Sciatic nerve (tissue), 2 donors: ENCODE results near the gene TAGAP. TPM values are rescaled to one million over a fixed set of nuclear protein-coding genes. Genes with fewer than 3 reads are reported as not detected.
"Not testable (repeated sequence)": the region's sequence is repeated elsewhere in the genome, so short reads cannot be mapped to it uniquely, and the experiment has no call there.

ENCODE experiments used
- ATAC-seq: fragments of 200-7000 bp; cut with Tn5 transposase; one replicate; pipeline ENCODE4 v1.9.1; 2020; ENCODE audit warnings: mild to moderate bottlenecking, moderate library complexity
- DNase-seq: peaks from one replicate; pipeline ENCODE4 v3.0.0-alpha.2; 2020; ENCODE audit warnings: low spot score
- intact Hi-C: fragments of 100-400 bp; cut with DNase I; formaldehyde crosslinking; loops from one replicate; pipeline ENCODE4 v1.14.2; 2022
- total RNA-seq: library from RNA; stranded (reverse); fragmentation: NEBNext Ultra II Directional; extraction: Animal tissue kit (Norgen Biotek cat#: 25700); gene quantifications from one replicate; pipeline ENCODE4 v1.2.1, GENCODE V29; 2021
- donor health status: DM: no; HTN: no; CAD: no.
- donor health status: DM: no; HTN: no; CAD: no.

Gene TAGAP
- total RNA-seq, 1 donor from 2014 or later: 8.0 TPM

GRCh38 chr6:159053781-159054398 is 9.1 kb upstream of the TAGAP start:
- no peak for DNase-seq
- ATAC-seq: no peak
- intact Hi-C loops: no loop called here

- intact Hi-C loops: no loop called here
- ATAC-seq (no peak), DNase-seq (no peak)
Observed at GRCh38 chr6:159052720-159053119, 7.9 kb upstream of the TAGAP start.

- DNase-seq (no peak), ATAC-seq (peak; percentile 45)
- intact Hi-C loops: loop anchor here (10.0 kb wide), 1 partner anchor 87 kb away; no protein-coding TSS in a partner anchor
Observed at GRCh38 chr6:159047891-159048685, 3.3 kb upstream of the TAGAP start.

GRCh38 chr6:159045801-159046200 is 1.0 kb upstream of the TAGAP start:
- no peak for DNase-seq
- intact Hi-C loops: loop anchor here (10.0 kb wide), 1 partner anchor 89 kb away; no protein-coding TSS in a partner anchor
- no peak for ATAC-seq

GRCh38 chr6:159043947-159044346 is 844 bp downstream of the TAGAP start:
- DNase-seq (no peak), ATAC-seq (peak; percentile 56)
- intact Hi-C loops: loop anchor here (10.0 kb wide), 1 partner anchor 91 kb away; no protein-coding TSS in a partner anchor

- intact Hi-C loops: loop anchor here (10.0 kb wide), 1 partner anchor 92 kb away; no protein-coding TSS in a partner anchor
- ATAC-seq (no peak), DNase-seq (no peak)
Observed at GRCh38 chr6:159043251-159043650, 1.5 kb downstream of the TAGAP start.

- no peak for DNase-seq
- no peak for ATAC-seq
- intact Hi-C loops: loop anchor here (10.0 kb wide), 1 partner anchor 92 kb away; no protein-coding TSS in a partner anchor
Observed at GRCh38 chr6:159042826-159043181, 2.0 kb downstream of the TAGAP start.

GRCh38 chr6:159042003-159042825 is 2.6 kb downstream of the TAGAP start:
- intact Hi-C loops: loop anchor here (10.0 kb wide), 1 partner anchor 93 kb away; no protein-coding TSS in a partner anchor
- no peak for DNase-seq
- ATAC-seq: peak; percentile 67

- intact Hi-C loops: loop anchor here (10.0 kb wide), 1 partner anchor 94 kb away; no protein-coding TSS in a partner anchor
- DNase-seq (no peak), ATAC-seq (no peak)
Observed at GRCh38 chr6:159041181-159041580, 3.6 kb downstream of the TAGAP start.

GRCh38 chr6:159039885-159040258 is 4.9 kb downstream of the TAGAP start:
- ATAC-seq (no peak), DNase-seq (no peak)
- intact Hi-C loops: loop anchor here (10.0 kb wide), 1 partner anchor 95 kb away; no protein-coding TSS in a partner anchor

- intact Hi-C loops: no loop called here
- DNase-seq: no peak
- ATAC-seq: peak; percentile 73
Observed at GRCh38 chr6:159038914-159039884, 5.6 kb downstream of the TAGAP start.

GRCh38 chr6:159038318-159038717 is 6.5 kb downstream of the TAGAP start:
- DNase-seq, ATAC-seq, intact Hi-C loops: not testable (repeated sequence)

- ATAC-seq (no peak), DNase-seq (no peak)
- intact Hi-C loops: no loop called here
Observed at GRCh38 chr6:159037756-159038290, 7.0 kb downstream of the TAGAP start.

- ATAC-seq (no peak), DNase-seq (no peak)
- intact Hi-C loops: no loop called here
Observed at GRCh38 chr6:159036673-159037072, 8.1 kb downstream of the TAGAP start.

- ATAC-seq: no peak
- intact Hi-C loops: no loop called here
- DNase-seq: no peak
Observed at GRCh38 chr6:159035891-159036290, 8.9 kb downstream of the TAGAP start.

GRCh38 chr6:159033160-159034049 is 11.4 kb downstream of the TAGAP start:
- ATAC-seq (no peak), DNase-seq (no peak)
- intact Hi-C loops: no loop called here

GRCh38 chr6:159031846-159032245 is 12.9 kb downstream of the TAGAP start:
- no peak for DNase-seq
- intact Hi-C loops: no loop called here
- no peak for ATAC-seq
